KOPT-K1 (cell line): ENCODE measurements around the gene ZNF836.
"Not testable (repeated sequence)": the region's sequence is repeated elsewhere in the genome, so short reads cannot be mapped to it uniquely, and the experiment has no call there.

Experiments
- H3K27ac ChIP-seq: fragments of 200-600 bp; sonication (generic); 2 replicates; pipeline ENCODE4 v1.5.1; 2016; ENCODE audit warnings: antibody characterized with exemption, mild to moderate bottlenecking, low read depth, low read length; ENCODE audit not compliant: poor library complexity, severe bottlenecking
- H3K36me3 ChIP-seq: fragments of 200-600 bp; sonication (generic); 2 replicates; pipeline ENCODE4 v1.5.1; 2017; ENCODE audit warnings: antibody characterized with exemption, mild to moderate bottlenecking, low read length, moderate library complexity; ENCODE audit not compliant: insufficient read depth
- H3K9me3 ChIP-seq: fragments of 200-600 bp; sonication (generic); 2 replicates; pipeline ENCODE4 v1.5.1; 2017; ENCODE audit warnings: antibody characterized with exemption, low read length, mild to moderate bottlenecking; ENCODE audit not compliant: insufficient read depth, poor library complexity, severe bottlenecking

ZNF836 gene

DNA sequence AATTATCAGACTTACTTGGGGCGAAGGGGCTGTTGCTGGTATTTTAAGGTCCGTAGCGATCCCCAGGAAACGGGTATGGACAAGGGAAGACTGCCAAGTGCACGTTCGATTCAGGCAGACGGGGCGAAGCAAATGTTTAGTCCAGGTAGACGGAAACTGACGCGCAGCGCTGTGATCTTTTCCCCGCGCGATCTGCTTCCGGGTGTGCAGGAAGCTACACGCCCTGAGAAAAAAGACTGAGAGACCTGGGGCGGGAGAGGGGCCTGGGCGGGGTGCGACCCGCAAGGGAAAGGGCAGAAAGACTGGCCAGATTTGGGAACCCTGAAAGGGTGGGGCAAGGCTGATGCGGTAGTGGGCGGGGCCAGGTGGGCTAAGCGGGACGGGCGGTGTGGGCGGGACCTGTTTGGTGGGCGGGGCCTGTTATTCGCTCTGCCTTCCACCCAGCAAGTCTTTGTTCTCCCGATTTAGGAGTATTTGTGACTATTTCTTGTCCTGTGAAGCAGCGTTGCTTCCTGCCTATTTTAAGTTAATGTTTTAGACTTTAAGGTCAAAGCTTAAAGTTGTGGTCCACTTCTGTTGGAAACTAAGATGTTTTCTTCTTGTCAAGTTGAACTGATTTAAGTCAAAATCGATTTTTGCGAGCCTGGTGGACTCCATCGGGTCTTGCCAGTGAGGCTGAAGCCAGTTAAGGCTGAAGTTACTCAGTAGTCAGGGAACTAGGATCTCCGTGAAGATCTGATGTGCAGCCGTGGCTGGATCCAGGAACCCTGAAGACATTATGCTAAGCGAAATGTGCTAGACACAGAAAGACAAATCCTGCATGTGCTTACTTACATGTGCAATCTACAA is at the start of gene ZNF836:
Gene ZNF836, minus strand, starts transcription at position 301 of the 849 bp plus-strand sequence. CDS start 3,549 bp downstream, outside the sequence.
- H3K9me3 ChIP-seq: peaks cover 10% of the 10 kb centered on the region
- peak within 1 kb of the TSS; percentile 72 for H3K27ac ChIP-seq
- H3K36me3 ChIP-seq: peaks cover 32% of the 10 kb centered on the region

- no peaks in the 10 kb centered on the region for H3K9me3 ChIP-seq
- H3K27ac ChIP-seq: no peak overlapping the region
- peaks cover 100% of the 10 kb centered on the region for H3K36me3 ChIP-seq
Measured at GRCh38 chr19:52221031-52221430, 49.6 kb upstream of the ZNF836 start.

GRCh38 chr19:52219611-52220010 is 48.2 kb upstream of the ZNF836 start:
- Histone ChIP-seq H3K36me3 (peaks cover 100% of the 10 kb centered on the region), H3K27ac (no peak overlapping the region), H3K9me3 (no peaks in the 10 kb centered on the region)

GRCh38 chr19:52217576-52217975 is 46.2 kb upstream of the ZNF836 start:
- peaks cover 100% of the 10 kb centered on the region for H3K36me3 ChIP-seq
- no peaks in the 10 kb centered on the region for H3K9me3 ChIP-seq
- no peak overlapping the region for H3K27ac ChIP-seq

DNA sequence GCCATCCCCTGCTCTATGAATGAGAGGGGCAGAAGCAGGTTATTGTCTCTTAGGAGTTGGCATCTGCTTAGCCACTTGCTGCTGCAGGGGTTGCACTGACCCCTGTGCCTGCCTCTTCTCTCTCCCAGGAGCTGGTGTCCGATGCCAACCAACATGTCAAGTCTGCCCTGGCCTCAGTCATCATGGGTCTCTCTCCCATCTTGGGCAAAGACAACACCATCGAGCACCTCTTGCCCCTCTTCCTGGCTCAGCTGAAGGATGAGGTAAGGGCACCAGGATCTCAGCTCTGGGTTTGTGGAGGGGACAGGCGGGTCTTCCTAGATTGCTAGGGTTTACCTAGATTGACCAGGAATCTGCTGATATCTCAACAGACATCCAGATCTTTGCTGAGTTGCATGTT is 45.0 kb upstream of the ZNF836 start:
- H3K27ac ChIP-seq: no peak overlapping the region
- H3K9me3 ChIP-seq: no peaks in the 10 kb centered on the region
- H3K36me3 ChIP-seq: peaks cover 100% of the 10 kb centered on the region

DNA sequence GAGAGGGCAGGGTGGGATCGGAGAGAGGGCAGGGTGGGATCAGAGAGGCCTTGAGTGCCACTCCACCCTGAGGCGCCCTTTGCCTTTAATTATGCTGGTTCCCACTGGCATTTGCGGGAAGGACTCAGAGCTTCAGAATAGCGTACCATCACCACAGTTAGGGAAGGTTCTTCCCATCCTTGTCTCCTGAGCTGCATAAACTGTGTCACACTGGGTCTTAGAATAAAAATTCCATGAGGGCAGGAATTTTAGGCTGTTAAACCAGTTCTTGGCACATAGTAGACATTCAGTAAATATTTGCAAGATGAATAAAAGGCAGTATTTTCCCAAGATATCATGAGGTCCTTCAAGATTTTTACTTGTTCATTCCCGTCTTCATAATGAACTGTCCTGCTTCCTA is 42.8 kb upstream of the ZNF836 start:
- H3K27ac ChIP-seq: no peak overlapping the region
- no peaks in the 10 kb centered on the region for H3K9me3 ChIP-seq
- peaks cover 100% of the 10 kb centered on the region for H3K36me3 ChIP-seq

DNA sequence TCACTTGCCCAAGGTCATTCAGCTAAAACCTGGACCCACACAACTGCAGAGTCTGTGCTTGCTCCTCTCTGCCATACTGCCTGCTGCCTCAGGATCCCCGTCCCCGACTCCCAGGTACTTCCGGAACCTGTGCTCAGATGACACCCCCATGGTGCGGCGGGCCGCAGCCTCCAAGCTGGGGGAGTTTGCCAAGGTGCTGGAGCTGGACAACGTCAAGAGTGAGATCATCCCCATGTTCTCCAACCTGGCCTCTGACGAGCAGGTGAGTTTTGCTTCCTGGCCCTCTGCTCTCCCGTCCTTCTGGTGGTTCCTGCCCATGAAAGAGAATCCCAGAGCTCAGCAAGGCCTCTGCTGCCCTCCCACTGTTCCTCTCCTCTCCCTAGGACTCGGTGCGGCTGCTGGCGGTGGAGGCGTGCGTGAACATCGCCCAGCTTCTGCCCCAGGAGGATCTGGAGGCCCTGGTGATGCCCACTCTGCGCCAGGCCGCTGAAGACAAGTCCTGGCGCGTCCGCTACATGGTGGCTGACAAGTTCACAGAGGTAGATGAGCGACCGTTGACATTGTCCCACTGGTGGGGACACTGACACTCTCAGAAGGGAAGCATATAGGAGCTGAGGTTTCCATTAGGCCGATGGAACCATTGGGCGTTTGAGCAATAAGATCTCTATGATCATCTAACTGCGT is 41.3 kb upstream of the ZNF836 start:
- peaks cover 100% of the 10 kb centered on the region for H3K36me3 ChIP-seq
- no peak overlapping the region for H3K27ac ChIP-seq
- no peaks in the 10 kb centered on the region for H3K9me3 ChIP-seq

DNA sequence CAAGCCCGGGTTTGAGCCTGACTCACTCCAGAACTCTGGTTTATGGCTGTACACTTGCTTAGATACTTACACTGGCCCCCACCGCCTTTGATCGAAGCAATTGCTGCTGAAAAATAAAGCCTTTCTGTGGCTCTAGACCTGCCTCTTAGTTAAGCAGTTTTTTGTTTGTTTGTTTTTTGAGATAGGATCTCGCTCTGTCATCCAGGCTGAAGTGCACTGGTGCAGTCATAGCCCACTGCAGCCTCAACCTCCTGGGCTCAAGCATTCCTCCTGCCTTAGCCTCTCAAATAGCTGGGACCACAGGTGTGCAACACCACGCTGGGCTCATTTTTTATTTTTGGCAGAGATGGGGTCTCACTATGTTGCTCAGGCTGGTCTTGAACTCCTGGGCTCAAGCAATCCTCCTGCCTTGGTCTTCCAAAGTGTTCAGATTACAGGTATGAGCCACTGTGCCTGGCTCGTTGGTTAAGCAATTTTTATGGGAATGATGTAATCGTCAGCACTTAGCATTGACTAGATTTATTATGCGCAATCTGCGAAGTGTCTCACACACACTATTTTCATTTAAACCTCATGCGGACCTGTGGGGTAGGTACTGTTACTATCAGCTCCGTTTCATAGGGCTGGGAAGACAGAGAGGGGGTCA is 40.6 kb upstream of the ZNF836 start:
- Histone ChIP-seq H3K36me3 (peaks cover 100% of the 10 kb centered on the region), H3K27ac (no peak overlapping the region), H3K9me3 (no peaks in the 10 kb centered on the region)

DNA sequence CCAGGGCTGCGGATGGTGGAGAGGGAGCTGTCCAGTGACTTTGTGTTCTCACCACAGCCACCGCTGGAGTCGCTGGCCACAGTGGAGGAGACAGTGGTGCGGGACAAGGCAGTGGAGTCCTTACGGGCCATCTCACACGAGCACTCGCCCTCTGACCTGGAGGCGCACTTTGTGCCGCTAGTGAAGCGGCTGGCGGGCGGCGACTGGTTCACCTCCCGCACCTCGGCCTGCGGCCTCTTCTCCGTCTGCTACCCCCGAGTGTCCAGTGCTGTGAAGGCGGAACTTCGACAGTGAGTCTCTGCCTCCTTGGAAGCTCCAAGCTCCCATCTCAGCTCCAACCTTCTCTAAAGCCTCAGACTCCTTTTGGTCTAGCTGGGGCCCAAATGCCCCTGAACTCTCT is 39.8 kb upstream of the ZNF836 start:
- H3K27ac ChIP-seq: no peak overlapping the region
- H3K9me3 ChIP-seq: no peaks in the 10 kb centered on the region

DNA sequence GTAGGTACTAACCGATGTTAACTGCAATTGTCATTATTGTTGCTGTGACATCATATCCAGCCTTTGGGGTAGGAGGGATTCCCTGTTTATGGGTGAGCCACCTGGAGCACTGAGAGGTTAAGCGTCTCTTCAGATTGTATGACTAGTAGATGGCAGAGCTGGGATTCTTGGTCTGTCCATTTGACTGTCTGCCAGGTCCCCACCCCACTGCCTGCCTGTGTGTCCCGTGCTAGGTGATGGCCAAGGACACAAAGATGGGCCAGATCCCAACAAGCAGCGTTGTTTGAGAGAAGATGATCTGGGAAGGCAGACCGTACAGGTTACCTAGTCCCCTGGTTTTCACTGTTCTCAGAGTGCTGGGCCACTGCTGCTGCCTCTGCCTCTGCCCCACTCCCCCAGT is 35.1 kb upstream of the ZNF836 start:
- Histone ChIP-seq H3K27ac (no peak overlapping the region), H3K9me3 (no peaks in the 10 kb centered on the region), H3K36me3 (peaks cover 100% of the 10 kb centered on the region)

More for the DNA sequence above, 39.8 kb upstream of the ZNF836 start:
- H3K36me3 ChIP-seq: peaks cover 100% of the 10 kb centered on the region

DNA sequence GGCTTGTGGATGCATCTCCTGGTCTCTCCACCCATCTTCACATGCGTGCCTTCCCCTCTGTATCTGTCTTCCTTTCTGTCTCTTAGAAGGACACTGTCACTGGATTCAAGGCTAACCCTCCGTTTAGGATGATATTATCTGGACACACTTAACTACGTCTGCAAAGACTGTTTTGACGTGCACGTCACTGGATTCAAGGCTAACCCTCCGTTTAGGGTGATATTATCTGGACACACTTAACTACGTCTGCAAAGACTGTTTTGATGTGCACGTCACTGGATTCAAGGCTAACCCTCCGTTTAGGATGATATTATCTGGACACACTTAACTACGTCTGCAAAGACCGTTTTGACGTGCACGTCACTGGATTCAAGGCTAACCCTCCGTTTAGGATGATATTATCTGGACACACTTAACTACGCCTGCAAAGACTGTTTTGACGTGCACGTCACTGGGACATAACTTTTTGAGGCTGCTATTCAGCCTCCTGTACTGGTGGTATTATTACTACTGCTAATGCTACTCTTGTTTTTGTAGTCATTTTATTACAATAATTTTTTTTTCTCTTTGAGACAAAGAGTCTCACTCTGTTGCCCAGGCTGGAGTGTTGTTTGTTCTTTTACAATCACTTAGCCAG is 29.5 kb upstream of the ZNF836 start:
- H3K9me3 ChIP-seq: not testable (repeated sequence)
- peaks cover 98% of the 10 kb centered on the region for H3K36me3 ChIP-seq

GRCh38 chr19:52200044-52200443 is 28.6 kb upstream of the ZNF836 start:
- H3K27ac ChIP-seq: no peak overlapping the region
- H3K9me3 ChIP-seq: no peaks in the 10 kb centered on the region
- H3K36me3 ChIP-seq: peaks cover 98% of the 10 kb centered on the region

More for the DNA sequence above, 29.5 kb upstream of the ZNF836 start:
- H3K27ac ChIP-seq: not testable (repeated sequence)

- H3K9me3 ChIP-seq: no peaks in the 10 kb centered on the region
- H3K36me3 ChIP-seq: peaks cover 98% of the 10 kb centered on the region
- H3K27ac ChIP-seq: no peak overlapping the region
Measured at GRCh38 chr19:52198678-52199077, 27.3 kb upstream of the ZNF836 start.

DNA sequence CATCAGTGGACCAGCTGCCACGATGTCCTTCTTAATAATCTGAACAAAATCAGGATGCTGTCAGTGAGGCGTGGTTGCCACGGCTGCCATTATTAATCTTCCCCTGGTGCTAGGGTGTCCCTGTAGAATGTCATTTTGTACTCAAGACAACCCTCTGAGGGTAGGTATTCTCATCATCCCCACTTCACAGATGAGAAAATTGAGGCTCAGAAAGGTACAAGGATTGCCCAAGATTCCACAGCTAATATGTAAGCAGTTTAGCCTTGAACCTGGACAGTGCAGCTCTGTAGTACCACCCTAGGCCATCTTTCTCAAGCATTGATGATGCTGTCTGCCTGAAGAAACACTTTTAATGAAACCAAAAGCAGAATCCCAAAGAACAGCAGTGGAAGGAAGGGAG is 26.5 kb upstream of the ZNF836 start:
- Histone ChIP-seq H3K36me3 (peaks cover 98% of the 10 kb centered on the region), H3K27ac (no peak overlapping the region), H3K9me3 (no peaks in the 10 kb centered on the region)
